B cell (primary cell): ENCODE measurements around the gene MSMB. TPM values are rescaled to one million over a fixed set of nuclear protein-coding genes. Genes with fewer than 3 reads are reported as not detected.

Experiments used
- ATAC-seq: fragments of 200-7000 bp; cut with Tn5 transposase; one replicate; pipeline ENCODE4 v1.10.0; 2021; ENCODE audit warnings: low read depth, mild to moderate bottlenecking, moderate number of reproducible peaks, moderate library complexity
- CTCF ChIA-PET: fragments of 350-600 bp; sonication (Branson Sonifier 250); formaldehyde crosslinking; loops from one replicate; lab custom pipeline; 2021; ENCODE audit warnings: antibody characterized with exemption, inconsistent platforms; lab: Charles Lee
- POLR2A ChIA-PET: fragments of 350-600 bp; sonication (Branson Sonifier 250); formaldehyde crosslinking; loops from one replicate; lab custom pipeline; 2021; ENCODE audit warnings: antibody characterized with exemption; lab: Charles Lee
- DNase-seq: peaks from one replicate; pipeline ENCODE4 v3.0.0; 2013
- H2AFZ ChIP-seq: 2 replicates; pipeline ENCODE4 v1.6.1; 2012; ENCODE audit warnings: mild to moderate bottlenecking, low read depth, low read length; ENCODE audit not compliant: insufficient read depth, poor library complexity, severe bottlenecking
- H3K27ac ChIP-seq, 2 donors: 1 replicate in 1 of 2; 2 replicates in 1 of 2; pipeline ENCODE4 v1.5.1; 2012 to 2013; ENCODE audit warnings: low read length in 2 of 2, mild to moderate bottlenecking in 2 of 2, moderate library complexity in 1 of 2
- H3K27me3 ChIP-seq, 4 experiments: fragments of 200-600 bp in 1 of 4; sonication (generic) in 1 of 4; replicated peaks in 1 of 4; 1 replicate in 2 of 4; 2 replicates in 2 of 4; pipeline versions ENCODE4 v1.6.1 to v1.7.0; 2013 to 2016; ENCODE audit warnings: low read length in 3 of 4, mild to moderate bottlenecking in 2 of 4, mixed read lengths in 1 of 4, moderate library complexity in 1 of 4; ENCODE audit not compliant: insufficient read depth in 4 of 4, control insufficient read depth in 3 of 4; ENCODE audit errors: control extremely low read depth in 1 of 4
- H3K36me3 ChIP-seq, 2 experiments: replicated peaks in 1 of 2; 1 replicate in 1 of 2; 2 replicates in 1 of 2; pipeline versions ENCODE4 v1.6.1 to v1.7.1; 2013; ENCODE audit warnings: low read length in 1 of 2; ENCODE audit not compliant: insufficient read depth in 2 of 2, control insufficient read depth in 1 of 2; ENCODE audit errors: control extremely low read depth in 1 of 2, extremely low read depth in 1 of 2
- H3K4me1 ChIP-seq, 2 donors: fragments of 200-600 bp in 1 of 2; sonication (generic) in 1 of 2; 1 replicate in 1 of 2; 2 replicates in 1 of 2; pipeline versions ENCODE4 v1.5.1 to v1.6.1; 2013 to 2017; ENCODE audit warnings: low read length in 2 of 2; ENCODE audit not compliant: control insufficient read depth in 2 of 2, insufficient read depth in 2 of 2
- H3K4me2 ChIP-seq: replicated peaks from 2 replicates; pipeline ENCODE3; 2012; ENCODE audit warnings: mild to moderate bottlenecking, low read depth, low read length; ENCODE audit not compliant: poor library complexity, severe bottlenecking
- H3K4me3 ChIP-seq, 5 experiments: fragments of 200-600 bp in 1 of 5; sonication (generic) in 1 of 5; 1 replicate in 3 of 5; 2 replicates in 2 of 5; pipeline versions ENCODE4 v1.5.1 to v1.7.0; 2011 to 2016; ENCODE audit warnings: low read length in 4 of 5, mild to moderate bottlenecking in 4 of 5, low read depth in 2 of 5, control low read depth in 1 of 5, moderate library complexity in 1 of 5; ENCODE audit not compliant: insufficient read depth in 1 of 5; ENCODE audit errors: control extremely low read depth in 1 of 5, extremely low read depth in 1 of 5
- H3K79me2 ChIP-seq: fragments of 200-600 bp; sonication (generic); one replicate; pipeline ENCODE4 v1.6.0; 2016; ENCODE audit warnings: low read length; ENCODE audit not compliant: control insufficient read depth, insufficient read depth
- H3K9ac ChIP-seq: fragments of 200-600 bp; sonication (generic); 2 replicates; pipeline ENCODE4 v1.6.1; 2017; ENCODE audit warnings: mild to moderate bottlenecking, low read length, moderate library complexity
- H3K9me3 ChIP-seq, 3 donors: one replicate each; pipeline versions ENCODE4 v1.6.1 to v1.7.1; 2013; ENCODE audit warnings: low read length in 2 of 3; ENCODE audit not compliant: control insufficient read depth in 2 of 3, insufficient read depth in 1 of 3; ENCODE audit errors: control extremely low read depth in 1 of 3
- H4K20me1 ChIP-seq: 2 replicates; pipeline ENCODE4 v1.6.0; 2012; ENCODE audit warnings: mild to moderate bottlenecking, low read length; ENCODE audit not compliant: insufficient read depth, control insufficient read depth, poor library complexity, severe bottlenecking
- H3K27ac Mint-ChIP-seq: one replicate; pipeline ENCODE4 v1.8.0; 2021; ENCODE audit warnings: mixed read lengths
- H3K27me3 Mint-ChIP-seq: one replicate; pipeline ENCODE4 v1.8.0; 2021; ENCODE audit warnings: mixed read lengths
- H3K4me1 Mint-ChIP-seq: one replicate; pipeline ENCODE4 v1.8.0; 2021; ENCODE audit warnings: mixed read lengths
- H3K4me3 Mint-ChIP-seq: one replicate; pipeline ENCODE4 v1.8.0; 2021; ENCODE audit warnings: mixed read lengths
- H3K9me3 Mint-ChIP-seq: one replicate; pipeline ENCODE4 v1.8.0; 2022; ENCODE audit warnings: mixed read lengths; ENCODE audit not compliant: insufficient read depth
- EZH2 ChIP-seq: IDR thresholded peaks from 2 replicates; pipeline ENCODE4 v1.6.1; 2012; ENCODE audit warnings: borderline replicate concordance, low read depth, mild to moderate bottlenecking, moderate library complexity, low read length; ENCODE audit not compliant: insufficient read depth, poor library complexity, severe bottlenecking
- WGBS: methylation state at CpG from one replicate; pipeline ENCODE4 v1.1.5; 2013; ENCODE audit warnings: missing lambda C conversion rate; ENCODE audit not compliant: insufficient coverage; 5-methylcytosine and 5-hydroxymethylcytosine counted together
- intact Hi-C: fragments of 100-400 bp; cut with micrococcal nuclease; formaldehyde crosslinking; loops from one replicate; pipeline ENCODE4 v1.10.0; 2022
- polyA plus RNA-seq: library from polyadenylated mRNA; depleted of rRNA; stranded (reverse); fragments of >200 nt; gene quantifications from 2 replicates; pipeline ENCODE4 v1.2.3, GENCODE V29; 2012
- total RNA-seq, 2 donors: library from RNA; stranded (reverse); fragments of 120-200 nt in 1 of 2; gene quantifications; 1 replicate in 1 of 2; 2 replicates in 1 of 2; pipeline versions ENCODE4 v1.2.3 to v1.2.4, GENCODE V29; 2013 to 2022
- TF ChIP-seq, protein P1 (sequence below): fragments of 200-600 bp; IDR thresholded peaks from one replicate; pipeline ENCODE4 v1.8.0; 2022; ENCODE audit warnings: antibody characterized with exemption, mild to moderate bottlenecking

MSMB gene
- total and polyA plus RNA-seq, 2 donors (not counting 1 experiment from before 2014, with no cell fraction given), result not detected

- peaks cover 28 to 42% of the 10 kb centered on the region in 2 donors for H3K4me1 ChIP-seq
- CTCF ChIA-PET, result interaction anchor here (0.6 to 3.2 kb wide), 14 partner anchors 8 to 793 kb away, joined by 3 to 20 read pairs (median 4); no protein-coding TSS in a partner anchor
- peaks cover 57% of the 10 kb centered on the region for H3K4me1 Mint-ChIP-seq
- peaks cover 65% of the 10 kb centered on the region for H4K20me1 ChIP-seq
- peak overlapping the region; percentile 9 for H2AFZ ChIP-seq
- peak overlapping the region; percentile 91 for H3K27ac Mint-ChIP-seq
- H3K9me3 Mint-ChIP-seq, result no peaks in the 10 kb centered on the region
- H3K9ac ChIP-seq, result peak overlapping the region; percentile 96
- H3K36me3 ChIP-seq, result peaks cover 0 to 15% of the 10 kb centered on the region in 2 experiments
- H3K27me3 ChIP-seq, result no peaks in the 10 kb centered on the region
- ATAC-seq, result no peak
- POLR2A ChIA-PET, result interaction anchor here (0.7 to 0.8 kb wide), 2 partner anchors 778 to 967 kb away, joined by 3 read pairs; no protein-coding TSS in a partner anchor
- H3K79me2 ChIP-seq, result peaks cover 66% of the 10 kb centered on the region
- H3K27me3 Mint-ChIP-seq, result no peaks in the 10 kb centered on the region
- H3K4me3 Mint-ChIP-seq, result peak overlapping the region; percentile 95
- DNase-seq, result peak; percentile 64
- intact Hi-C loops, result loop anchor here (1.0 to 5.0 kb wide), 3 partner anchors 46 to 794 kb away; no protein-coding TSS in a partner anchor
- TF ChIP-seq, protein P1, sequence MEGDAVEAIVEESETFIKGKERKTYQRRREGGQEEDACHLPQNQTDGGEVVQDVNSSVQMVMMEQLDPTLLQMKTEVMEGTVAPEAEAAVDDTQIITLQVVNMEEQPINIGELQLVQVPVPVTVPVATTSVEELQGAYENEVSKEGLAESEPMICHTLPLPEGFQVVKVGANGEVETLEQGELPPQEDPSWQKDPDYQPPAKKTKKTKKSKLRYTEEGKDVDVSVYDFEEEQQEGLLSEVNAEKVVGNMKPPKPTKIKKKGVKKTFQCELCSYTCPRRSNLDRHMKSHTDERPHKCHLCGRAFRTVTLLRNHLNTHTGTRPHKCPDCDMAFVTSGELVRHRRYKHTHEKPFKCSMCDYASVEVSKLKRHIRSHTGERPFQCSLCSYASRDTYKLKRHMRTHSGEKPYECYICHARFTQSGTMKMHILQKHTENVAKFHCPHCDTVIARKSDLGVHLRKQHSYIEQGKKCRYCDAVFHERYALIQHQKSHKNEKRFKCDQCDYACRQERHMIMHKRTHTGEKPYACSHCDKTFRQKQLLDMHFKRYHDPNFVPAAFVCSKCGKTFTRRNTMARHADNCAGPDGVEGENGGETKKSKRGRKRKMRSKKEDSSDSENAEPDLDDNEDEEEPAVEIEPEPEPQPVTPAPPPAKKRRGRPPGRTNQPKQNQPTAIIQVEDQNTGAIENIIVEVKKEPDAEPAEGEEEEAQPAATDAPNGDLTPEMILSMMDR, result peak; percentile 83
- no peak for TF ChIP-seq EZH2
- H3K9me3 ChIP-seq, result no peaks in the 10 kb centered on the region
- peak overlapping the region in 1 of 2 donors; percentile 97 for H3K27ac ChIP-seq
- H3K4me2 ChIP-seq, result peak overlapping the region; percentile 88
- H3K4me3 ChIP-seq, result peak overlapping the region in 4 of 5 experiments; percentile 7 to 97 (median 33)
- WGBS, result no CpG with 5 or more reads among the region's 6 CpGs
These were observed 17.2 kb downstream of the MSMB start for GRCh38 chr10:46028584-46029460.

- no peak overlapping the region for H3K4me3 Mint-ChIP-seq
- no peaks in the 10 kb centered on the region for H3K9me3 Mint-ChIP-seq
- Histone ChIP-seq H3K27me3 (no peaks in the 10 kb centered on the region), H3K27ac (no peak overlapping the region), H3K9ac (peak overlapping the region; percentile 2), H3K9me3 (no peaks in the 10 kb centered on the region), H3K79me2 (peaks cover 93% of the 10 kb centered on the region), H3K36me3 (peaks cover 0 to 15% of the 10 kb centered on the region in 2 experiments), H3K4me1 (peaks cover 38 to 47% of the 10 kb centered on the region in 2 donors), H3K4me2 (no peak overlapping the region), H2AFZ (no peak overlapping the region), H4K20me1 (peaks cover 92% of the 10 kb centered on the region), H3K4me3 (no peak overlapping the region)
- peaks cover 74% of the 10 kb centered on the region for H3K4me1 Mint-ChIP-seq
- H3K27me3 Mint-ChIP-seq, result no peaks in the 10 kb centered on the region
- ATAC-seq (no peak), DNase-seq (no peak)
- ChIA-PET POLR2A (no interaction called here), CTCF (no interaction called here)
- H3K27ac Mint-ChIP-seq, result no peak overlapping the region
- intact Hi-C loops, result loop anchor here (5.0 kb wide), 1 partner anchor 649 kb away; no protein-coding TSS in a partner anchor
- no peak for TF ChIP-seq EZH2
- TF ChIP-seq, protein P1, result no peak
These were observed 20.0 kb downstream of the MSMB start for GRCh38 chr10:46026106-46026505.
